Right hindlimb (tissue), 1 donor: ENCODE results near the gene GAPDHS.
A peak's percentile ranks its signal among the peaks of the same experiment; 100 is the strongest.

ENCODE experiments used
- DNase-seq: peaks from one replicate; pipeline ENCODE4 v3.0.0-alpha.2; 2018

Gene GAPDHS

DNA sequence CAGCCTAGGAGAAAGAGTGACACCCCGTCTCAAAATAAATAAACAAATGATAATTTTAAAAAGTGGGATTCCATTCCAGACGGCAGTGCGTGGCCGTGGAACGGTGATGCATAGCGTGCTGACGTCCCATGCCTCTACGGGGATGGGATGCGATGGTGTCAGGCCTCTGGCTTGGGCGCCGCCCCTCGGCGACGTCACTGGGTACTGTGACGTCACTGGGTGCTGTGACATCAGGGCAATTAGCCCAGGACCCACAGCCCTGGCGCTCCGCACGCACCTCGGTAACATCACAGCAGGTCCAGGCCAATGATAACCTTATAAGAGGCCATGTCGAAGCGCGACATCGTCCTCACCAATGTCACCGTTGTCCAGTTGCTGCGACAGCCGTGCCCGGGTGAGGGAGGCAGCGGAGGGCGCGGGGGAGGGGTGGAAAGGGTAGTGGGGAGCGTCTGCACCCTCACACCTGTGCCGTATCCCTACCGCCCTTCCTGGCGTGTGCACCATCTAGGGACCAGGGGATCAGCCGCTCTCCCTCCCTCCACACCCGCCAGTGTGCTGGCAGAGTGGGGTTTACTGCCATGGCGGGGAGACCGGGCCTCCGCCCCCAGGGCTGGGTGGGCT, at the start of gene GAPDHS:
TSS of gene GAPDHS (plus strand) at position 256 of the 621 bp plus-strand sequence. CDS start at position 328, 72 bp downstream.
- no peak for DNase-seq

GRCh38 chr19:35484252-35485036, 48.8 kb upstream of the GAPDHS start:
- no peak for DNase-seq

DNA sequence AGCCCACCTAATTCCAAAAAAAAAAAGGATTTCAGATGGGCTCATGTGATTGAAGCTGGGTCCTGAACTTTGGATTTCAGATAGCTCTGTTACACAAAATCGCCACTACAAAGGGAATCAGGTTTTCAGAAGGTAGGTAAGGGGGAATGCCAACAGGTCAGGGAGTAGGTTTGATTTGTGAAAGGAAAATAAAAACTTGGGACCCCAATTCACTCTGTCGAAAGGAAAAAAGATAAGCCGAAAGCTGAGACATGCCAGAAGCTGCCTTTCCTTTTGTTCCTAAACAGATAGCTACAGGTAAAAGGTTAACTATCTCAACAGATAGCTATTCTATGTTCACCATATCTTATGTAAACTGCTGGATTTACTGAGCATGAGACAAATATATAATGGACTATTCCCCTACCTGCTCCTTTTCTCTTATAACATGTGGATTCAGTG, 47.0 kb upstream of the GAPDHS start:
- no peak for DNase-seq

DNA sequence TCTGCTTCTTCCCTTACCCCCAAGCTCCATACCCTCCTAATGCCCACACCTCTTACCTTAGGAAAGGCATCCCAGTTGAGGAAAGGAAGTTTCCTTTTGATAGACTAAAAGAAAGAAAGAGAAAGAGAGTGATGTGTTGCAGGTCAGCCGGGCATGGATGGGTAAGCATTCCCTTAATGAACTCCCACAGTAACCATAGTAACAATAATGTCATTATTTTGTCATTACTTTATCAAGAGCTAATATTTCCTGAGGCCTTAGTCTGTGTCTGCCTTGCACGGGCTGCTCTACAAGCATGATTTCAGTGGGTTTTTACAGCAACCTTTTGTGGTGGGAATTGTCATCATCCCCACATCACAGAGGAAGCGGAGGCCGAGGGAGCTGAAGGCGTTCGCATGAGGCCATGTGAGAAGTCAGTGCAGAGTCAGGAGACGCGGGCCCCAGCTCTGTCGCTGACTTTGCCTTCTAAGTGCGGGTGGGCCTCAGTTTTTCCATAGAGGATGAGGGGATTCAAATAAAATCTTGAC, 45.5 kb upstream of the GAPDHS start:
- no peak for DNase-seq

DNA sequence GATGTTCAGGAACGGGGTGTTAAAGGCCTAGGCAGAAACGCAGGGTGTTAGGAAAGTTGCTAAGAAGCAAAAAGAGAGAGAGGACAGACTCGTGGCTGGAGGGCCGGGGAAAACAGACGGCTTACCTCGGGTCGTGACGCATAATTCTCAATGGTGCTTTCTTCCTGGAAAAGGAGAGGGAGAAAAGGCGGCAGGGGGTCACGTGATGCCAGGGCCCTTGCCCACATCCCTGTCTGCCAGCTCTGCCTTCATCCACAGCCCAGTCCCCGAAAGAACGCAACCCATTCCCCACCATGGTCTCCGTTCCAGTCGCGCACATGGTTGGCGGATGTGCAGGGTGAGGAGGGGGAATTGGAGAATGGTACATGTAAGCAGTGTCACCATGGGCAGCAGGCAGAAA, 44.6 kb upstream of the GAPDHS start:
- no peak for DNase-seq

GRCh38 chr19:35490364-35490763, 42.9 kb upstream of the GAPDHS start, which contains the start of gene KRTDAP:
Gene KRTDAP (minus strand): TSS chr19:35490464. CDS start chr19:35490442, 22 bp downstream.
- DNase-seq, result no peak

GRCh38 chr19:35491836-35492360, 41.4 kb upstream of the GAPDHS start:
- no peak for DNase-seq

- DNase-seq, result no peak
Observed at GRCh38 chr19:35493971-35494370, 39.3 kb upstream of the GAPDHS start.

GRCh38 chr19:35495107-35496064, 37.9 kb upstream of the GAPDHS start:
- peak; percentile 59 for DNase-seq

DNA sequence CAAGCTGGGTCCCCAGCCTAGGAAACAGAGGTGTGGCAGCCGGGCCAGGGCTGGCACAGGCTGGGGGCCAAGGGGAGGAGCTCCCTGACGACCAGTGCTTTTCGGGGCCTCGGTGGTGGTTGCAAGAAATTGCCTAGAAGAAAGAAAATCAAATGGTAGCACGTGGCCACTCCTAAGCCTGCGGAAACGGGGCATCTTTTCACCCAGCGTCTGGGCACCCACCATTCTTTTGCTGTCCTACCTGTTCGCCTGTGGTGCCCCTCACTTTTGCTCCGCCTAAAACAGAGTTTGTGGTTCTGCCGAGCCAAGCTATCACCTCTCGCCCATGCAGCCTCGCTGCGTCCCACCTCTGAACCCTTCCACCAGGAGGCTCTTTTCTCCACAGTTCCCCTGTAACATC, 35.9 kb upstream of the GAPDHS start:
- no peak for DNase-seq

DNA sequence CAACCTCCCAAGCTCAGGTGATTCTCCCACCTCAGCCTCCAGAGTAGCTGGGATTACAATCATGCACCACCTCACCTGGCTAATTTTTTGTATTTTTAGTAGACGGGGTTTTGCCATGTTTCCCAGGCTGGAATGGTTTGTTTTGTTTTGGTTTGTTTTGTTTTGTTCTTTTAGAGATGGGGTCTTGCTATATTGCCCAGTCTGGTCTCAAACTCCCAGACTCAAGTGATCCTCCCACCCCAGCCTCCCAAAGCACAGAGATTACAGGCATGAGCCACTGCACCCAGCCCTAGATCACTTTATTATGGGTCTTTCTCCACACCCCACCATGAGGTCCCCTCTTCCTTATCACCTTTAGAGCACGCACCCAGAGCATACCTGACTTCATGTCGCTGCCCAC, 35.0 kb upstream of the GAPDHS start:
- DNase-seq, result no peak

DNA sequence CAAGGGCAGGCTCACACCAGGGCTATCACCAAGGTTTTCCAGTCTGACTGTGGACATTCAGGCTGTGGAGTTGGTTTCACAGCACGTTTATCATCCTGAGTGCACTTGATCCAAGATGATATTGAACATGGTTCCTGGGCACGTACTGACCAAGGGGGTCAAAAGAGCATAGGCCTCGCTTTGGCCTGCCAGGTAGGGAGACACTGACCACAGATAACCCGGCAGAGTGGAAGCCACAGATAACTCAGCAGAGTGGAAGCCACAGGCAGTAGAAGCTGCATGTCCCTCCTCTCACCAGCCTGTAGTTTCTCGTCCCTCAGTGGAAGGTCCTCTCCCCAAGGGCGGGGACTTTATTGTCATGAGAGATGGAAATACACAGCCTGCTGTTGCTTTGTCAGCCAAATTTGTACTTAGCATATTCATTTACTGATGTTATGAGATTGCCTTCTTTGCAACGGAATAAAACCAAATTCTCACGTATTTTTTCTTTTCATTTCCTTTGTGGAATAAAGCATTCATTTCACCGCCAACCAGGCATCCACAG, 34.2 kb upstream of the GAPDHS start:
- DNase-seq, result no peak

DNA sequence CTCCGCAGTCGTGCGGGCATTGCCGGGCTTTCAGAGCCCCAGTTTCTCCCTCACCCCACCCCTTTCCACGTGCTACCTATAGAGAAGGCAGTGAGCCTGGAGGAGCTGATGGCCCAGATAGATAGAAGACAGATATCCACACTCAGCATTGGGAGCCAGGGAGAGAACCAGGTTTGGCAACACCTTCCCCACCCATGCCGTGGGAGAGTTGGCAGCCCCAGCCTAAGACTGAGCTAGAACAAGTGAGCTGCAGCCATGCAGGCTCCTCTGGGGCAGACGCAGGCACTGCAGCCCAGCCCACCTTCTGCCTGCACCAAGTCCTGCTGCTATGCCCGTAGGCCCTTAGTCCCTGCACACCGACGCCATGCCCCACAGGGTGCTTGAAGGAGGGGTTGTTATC, 32.6 kb upstream of the GAPDHS start:
- no peak for DNase-seq

DNA sequence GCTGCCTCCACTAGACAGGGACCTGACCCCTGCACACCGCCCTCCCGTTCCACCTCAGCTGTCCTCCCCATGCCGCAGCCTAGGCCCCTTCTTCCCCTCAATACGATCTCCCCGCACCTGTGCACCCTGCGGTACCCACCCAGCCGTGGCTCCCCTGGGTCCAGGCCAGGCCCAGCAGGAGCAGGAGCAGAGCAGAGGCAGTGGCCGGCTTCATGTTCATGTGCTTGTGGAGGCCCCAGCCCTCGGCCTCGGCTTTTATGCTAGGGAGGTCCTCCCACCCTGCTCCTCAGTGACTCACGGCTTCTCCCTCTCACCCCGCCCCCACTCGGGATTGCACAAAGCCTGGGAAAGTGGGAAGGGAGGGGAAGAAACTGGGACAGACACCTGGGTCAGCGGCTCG, 31.6 kb upstream of the GAPDHS start:
- DNase-seq, result no peak

GRCh38 chr19:35502751-35503150, 30.5 kb upstream of the GAPDHS start:
- DNase-seq, result no peak

DNA sequence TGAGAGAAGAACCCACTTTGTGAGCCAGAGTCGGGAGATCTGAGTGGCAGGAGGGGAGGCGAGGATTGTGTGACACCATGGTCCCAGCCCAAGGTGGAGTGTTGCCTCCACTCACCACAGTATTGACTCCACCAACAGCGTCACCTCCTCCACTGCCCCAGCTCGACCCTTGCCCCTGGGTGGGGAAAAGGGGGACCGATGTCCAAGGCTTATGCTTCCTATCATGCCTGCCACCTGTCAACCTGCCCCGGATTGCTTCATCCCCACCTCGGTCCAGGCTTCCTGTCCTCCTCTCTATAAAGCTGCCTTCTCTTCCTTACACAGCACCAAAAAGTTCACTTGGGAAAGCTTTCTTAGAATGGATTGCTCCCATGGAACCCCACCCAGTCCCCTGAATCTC, 27.2 kb upstream of the GAPDHS start:
- DNase-seq, result no peak

- no peak for DNase-seq
Observed at GRCh38 chr19:35507561-35507960, 25.7 kb upstream of the GAPDHS start.

DNA sequence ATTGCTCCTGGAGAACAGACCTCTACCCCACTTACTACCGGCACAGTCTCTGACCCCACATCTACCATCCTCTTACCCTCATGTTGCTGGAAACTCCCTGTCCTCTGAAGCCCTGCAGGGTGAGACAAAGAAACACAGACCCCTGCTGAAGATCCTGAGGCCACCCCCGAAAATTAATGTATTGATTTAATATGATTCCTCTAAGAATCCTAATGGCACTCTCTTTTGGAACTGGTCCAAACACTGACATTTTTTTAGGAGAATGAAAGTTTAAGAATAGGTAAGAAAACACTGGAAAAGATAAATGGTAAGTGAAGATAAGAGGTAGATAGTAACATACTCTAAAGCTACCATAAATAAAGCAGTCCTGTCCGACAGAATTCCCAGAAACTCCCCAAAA, 25.1 kb upstream of the GAPDHS start:
- DNase-seq, result no peak

- no peak for DNase-seq
Observed at GRCh38 chr19:35509018-35509652, 24.1 kb upstream of the GAPDHS start.

DNA sequence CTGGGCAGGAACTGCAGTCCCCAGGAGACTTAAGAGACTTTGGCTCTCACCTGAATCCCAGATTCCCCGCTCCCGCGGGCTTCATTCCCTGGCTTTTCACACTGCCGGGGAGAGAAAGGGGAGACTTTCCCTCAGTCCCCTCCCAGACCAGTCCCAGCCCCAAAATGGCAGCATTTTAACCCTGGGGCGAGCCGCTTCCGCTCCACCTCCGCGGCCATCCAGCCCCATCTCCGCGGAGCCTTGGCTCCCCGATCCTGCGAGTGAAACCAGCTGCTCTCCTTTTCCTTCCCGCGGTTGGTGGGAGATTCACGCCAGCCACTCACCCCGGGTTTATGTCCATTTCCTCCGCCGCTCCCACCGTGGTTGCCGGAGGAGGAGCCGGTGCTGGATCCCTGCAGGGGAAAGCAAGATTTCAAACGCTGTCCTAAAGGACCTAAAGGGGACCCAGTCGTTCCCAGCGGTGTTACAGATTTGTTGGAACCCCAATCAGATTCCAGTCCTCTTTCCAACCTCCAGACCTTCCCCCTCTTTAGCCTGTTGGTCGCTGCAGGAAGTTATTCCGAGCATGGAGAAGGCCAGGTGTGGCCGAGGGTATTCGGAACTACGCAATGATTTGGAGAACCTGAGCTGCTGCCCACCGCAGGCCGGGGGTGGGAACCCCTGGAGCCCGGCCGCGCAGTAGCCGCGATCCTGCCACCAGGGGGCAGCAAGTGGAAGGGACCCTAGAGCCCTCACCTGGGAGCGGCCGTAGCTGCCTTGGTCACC, 23.2 kb upstream of the GAPDHS start:
- DNase-seq, result peak; percentile 74

- DNase-seq, result no peak
Observed at GRCh38 chr19:35510626-35510964, 22.7 kb upstream of the GAPDHS start.
